K562 (cell line): ENCODE measurements around the gene CYP11A1.

Source experiments
- CTCF ChIP-seq, 3 experiments: IDR thresholded peaks in 2 of 3; conservative IDR thresholded peaks in 1 of 3; 2 replicates each; pipeline ENCODE4 v1.5.1; 2011 to 2012; ENCODE audit warnings: low read length in 3 of 3, mild to moderate bottlenecking in 3 of 3, control low read depth in 2 of 3, improper control_type of control experiment in 1 of 3, inconsistent platforms in 1 of 3, low read depth in 1 of 3, mixed read lengths in 1 of 3, moderate library complexity in 1 of 3; ENCODE audit not compliant: insufficient read depth in 2 of 3
- MAFK ChIP-seq: IDR thresholded peaks from 2 replicates; pipeline ENCODE4 v1.6.1; 2011; ENCODE audit warnings: low read length, improper control_type of control experiment
- MAX ChIP-seq: sonication (generic); formaldehyde crosslinking; IDR thresholded peaks from 2 replicates; pipeline ENCODE4 v1.9.0; 2022; ENCODE audit warnings: mild to moderate bottlenecking, missing genetic modification reagents
- ZKSCAN1 ChIP-seq: fragments of 150-350 bp; IDR thresholded peaks from 2 replicates; pipeline ENCODE4 v1.6.1; 2016; ENCODE audit warnings: low read depth, low read length

GRCh38 chr15:74351670-74352069 is 15.8 kb downstream of the CYP11A1 start:
- no peak for TF ChIP-seq CTCF (IDR thresholded peaks at IDR 0.05 in 2 of 3, conservative IDR thresholded peaks at IDR 0.05 in 1 of 3; ENCODE audit: insufficient read depth in 2 of 3, low read depth in 1 of 3, low read length in 3 of 3)
- no peak for TF ChIP-seq MAFK
- no peak for TF ChIP-seq MAX (CRISPR knock-in tag)
- TF ChIP-seq ZKSCAN1: no peak
